ENCODE data around the gene QSOX1. TPM values are rescaled to one million over a fixed set of nuclear protein-coding genes. Genes with fewer than 3 reads are reported as not detected.

Gene QSOX1
- total RNA-seq, 2 donors from 2014 or later, result 82.4 to 168 TPM

GRCh38 chr1:180246579-180246978 lies 91.9 kb downstream of the QSOX1 start:
- H3K27me3 ChIP-seq (replicated peaks; ENCODE audit: insufficient read depth), result no peaks in the 10 kb centered on the region
- H3K36me3 ChIP-seq, result no peaks in the 10 kb centered on the region
- no peaks in the 10 kb centered on the region for H3K4me1 ChIP-seq (ENCODE audit: control insufficient read depth in 1 of 2, low read depth in 2 of 2)
- DNase-seq (ENCODE audit: low spot score) (no peak), ATAC-seq (ENCODE audit: insufficient number of reproducible peaks, low FRiP score, low read depth) (no peak)
- H3K4me3 ChIP-seq, result no peak overlapping the region
- H3K27ac ChIP-seq, result no peak overlapping the region
- no peak for TF ChIP-seq CTCF (IDR thresholded peaks at IDR 0.05)
- no peaks in the 10 kb centered on the region for H3K9me3 ChIP-seq

GRCh38 chr1:180247061-180247460 lies 92.4 kb downstream of the QSOX1 start:
- H3K9me3 ChIP-seq, result no peaks in the 10 kb centered on the region
- DNase-seq (ENCODE audit: low spot score), result no peak
- H3K4me1 ChIP-seq (ENCODE audit: control insufficient read depth in 1 of 2, low read depth in 2 of 2), result no peaks in the 10 kb centered on the region
- no peak for ATAC-seq (ENCODE audit: insufficient number of reproducible peaks, low FRiP score, low read depth)
- H3K27ac ChIP-seq, result no peak overlapping the region
- no peaks in the 10 kb centered on the region for H3K36me3 ChIP-seq
- H3K4me3 ChIP-seq, result no peak overlapping the region
- no peak for TF ChIP-seq CTCF (IDR thresholded peaks at IDR 0.05)
- no peaks in the 10 kb centered on the region for H3K27me3 ChIP-seq (replicated peaks; ENCODE audit: insufficient read depth)

- no peaks in the 10 kb centered on the region for H3K9me3 ChIP-seq
- H3K4me1 ChIP-seq (ENCODE audit: control insufficient read depth in 1 of 2, low read depth in 2 of 2), result no peaks in the 10 kb centered on the region
- TF ChIP-seq CTCF (IDR thresholded peaks at IDR 0.05), result no peak
- no peaks in the 10 kb centered on the region for H3K36me3 ChIP-seq
- H3K27ac ChIP-seq, result no peak overlapping the region
- ATAC-seq (ENCODE audit: insufficient number of reproducible peaks, low FRiP score, low read depth) (no peak), DNase-seq (ENCODE audit: low spot score) (no peak)
- H3K27me3 ChIP-seq (replicated peaks; ENCODE audit: insufficient read depth), result no peaks in the 10 kb centered on the region
- H3K4me3 ChIP-seq, result no peak overlapping the region
Measured at GRCh38 chr1:180247580-180247979, 92.9 kb downstream of the QSOX1 start.

- Histone ChIP-seq H3K4me3 (no peak overlapping the region), H3K36me3 (no peaks in the 10 kb centered on the region), H3K27ac (no peak overlapping the region), H3K4me1 (ENCODE audit: control insufficient read depth in 1 of 2, low read depth in 2 of 2) (no peaks in the 10 kb centered on the region), H3K9me3 (no peaks in the 10 kb centered on the region), H3K27me3 (replicated peaks; ENCODE audit: insufficient read depth) (no peaks in the 10 kb centered on the region)
- TF ChIP-seq CTCF (IDR thresholded peaks at IDR 0.05), result no peak
- ATAC-seq (ENCODE audit: insufficient number of reproducible peaks, low FRiP score, low read depth) (no peak), DNase-seq (ENCODE audit: low spot score) (no peak)
Measured at GRCh38 chr1:180248176-180248575, 93.5 kb downstream of the QSOX1 start.

- ATAC-seq (ENCODE audit: insufficient number of reproducible peaks, low FRiP score, low read depth) (no peak), DNase-seq (ENCODE audit: low spot score) (no peak)
- H3K4me1 ChIP-seq (ENCODE audit: control insufficient read depth in 1 of 2, low read depth in 2 of 2), result no peaks in the 10 kb centered on the region
- H3K36me3 ChIP-seq, result no peaks in the 10 kb centered on the region
- no peaks in the 10 kb centered on the region for H3K27me3 ChIP-seq (replicated peaks; ENCODE audit: insufficient read depth)
- no peak overlapping the region for H3K4me3 ChIP-seq
- H3K27ac ChIP-seq, result no peak overlapping the region
- TF ChIP-seq CTCF (IDR thresholded peaks at IDR 0.05), result no peak
- H3K9me3 ChIP-seq, result no peaks in the 10 kb centered on the region
Measured at GRCh38 chr1:180248731-180249681, 94.3 kb downstream of the QSOX1 start.
